HepG2 (cell line): ENCODE results near the gene GRM1. TPM values are rescaled to one million over a fixed set of nuclear protein-coding genes. Genes with fewer than 3 reads are reported as not detected.

Experiments
- ATAC-seq: fragments of 200-7000 bp; cut with Tn5 transposase; 3 replicates; pipeline ENCODE4 v1.9.1; 2020; ENCODE audit warnings: mild to moderate bottlenecking, moderate library complexity
- BruUV-seq: library from RNA; stranded (reverse); fragments of 400-500 nt; replicated peaks from 2 replicates; lab custom pipeline; 2021; lab: Mats Ljungman, UMichigan
- CTCF ChIA-PET: fragments of 300-600 bp; formaldehyde crosslinking; extraction: SDS; loops from one replicate; lab custom pipeline; 2021; ENCODE audit warnings: low total read pairs, inconsistent platforms, low intra/inter-chr PET ratio; lab: Yijun Ruan, JAX
- POLR2A ChIA-PET: fragments of 350-600 bp; sonication (Branson Sonifier 250); formaldehyde crosslinking; loops from one replicate; lab custom pipeline; 2020; ENCODE audit warnings: antibody characterized with exemption, inconsistent platforms; lab: Yijun Ruan, JAX
- DNase-seq: peaks from one replicate; pipeline ENCODE4 v3.0.0-alpha.2; 2015; ENCODE audit warnings: low spot score
- FAIRE-seq: peaks from 3 replicates; lab custom pipeline; 2011; peaks lifted over from hg19 to GRCh38; lab: Jason Lieb, UNC
- H2AFZ ChIP-seq: one replicate; pipeline ENCODE4 v1.6.1; 2011; ENCODE audit warnings: low read length, inconsistent platforms
- H3K27ac ChIP-seq: fragments of 300-600 bp; 3 replicates; pipeline ENCODE4 v1.8.0; 2011; ENCODE audit warnings: mixed run types, mild to moderate bottlenecking, mixed read lengths, low read length, inconsistent platforms; ENCODE audit not compliant: insufficient read depth; ENCODE audit errors: extremely low read length
- H3K27me3 ChIP-seq, 2 experiments: fragments of 200-600 bp in 1 of 2; 2 replicates in 1 of 2; 3 replicates in 1 of 2; pipeline versions ENCODE4 v1.6.0 to v1.8.0; 2011; ENCODE audit warnings: low read length in 2 of 2, mild to moderate bottlenecking in 2 of 2, moderate library complexity in 2 of 2, inconsistent platforms in 1 of 2; ENCODE audit not compliant: insufficient read depth in 2 of 2, control insufficient read depth in 1 of 2
- H3K36me3 ChIP-seq, 2 experiments: fragments of 200-600 bp in 1 of 2; replicated peaks in 1 of 2; 2 replicates in 1 of 2; 3 replicates in 1 of 2; pipeline versions ENCODE4 v1.5.1 to v1.8.0; 2011; ENCODE audit warnings: low read length in 2 of 2, inconsistent platforms in 1 of 2; ENCODE audit not compliant: insufficient read depth in 2 of 2, control insufficient read depth in 1 of 2
- H3K4me1 ChIP-seq: 2 replicates; pipeline ENCODE4 v1.5.1; 2012; ENCODE audit warnings: low read length, inconsistent platforms; ENCODE audit not compliant: insufficient read depth
- H3K4me2 ChIP-seq: 2 replicates; pipeline ENCODE4 v1.6.0; 2011; ENCODE audit warnings: low read depth, low read length, inconsistent platforms
- H3K4me3 ChIP-seq, 3 experiments: fragments of 200-600 bp in 1 of 3; sonication (generic), shearing (Covaris generic) in 1 of 3; replicated peaks in 1 of 3; 2 replicates each; pipeline ENCODE4 v1.5.1; 2011 to 2016; ENCODE audit warnings: low read length in 3 of 3, inconsistent platforms in 2 of 3, low read depth in 2 of 3, mild to moderate bottlenecking in 2 of 3, control low read depth in 1 of 3, mixed read lengths in 1 of 3; ENCODE audit not compliant: insufficient read depth in 1 of 3
- H3K79me2 ChIP-seq: one replicate; pipeline ENCODE4 v1.6.1; 2011; ENCODE audit warnings: low read length, inconsistent platforms; ENCODE audit not compliant: insufficient read depth
- H3K9ac ChIP-seq: 2 replicates; pipeline ENCODE4 v1.6.0; 2011; ENCODE audit warnings: mild to moderate bottlenecking, low read depth, low read length, inconsistent platforms; ENCODE audit not compliant: insufficient read depth
- H3K9me3 ChIP-seq: 2 replicates; pipeline ENCODE4 v1.5.1; 2012; ENCODE audit warnings: mild to moderate bottlenecking, low read length
- H4K20me1 ChIP-seq: 2 replicates; pipeline ENCODE4 v1.6.0; 2011; ENCODE audit warnings: inconsistent platforms, mild to moderate bottlenecking, low read length, moderate library complexity; ENCODE audit not compliant: insufficient read depth
- DR1 ChIP-seq: sonication (generic); formaldehyde crosslinking; IDR thresholded peaks from 2 replicates; pipeline ENCODE4 v1.8.0; 2021; ENCODE audit warnings: mild to moderate bottlenecking, missing genetic modification reagents, inconsistent platforms
- MZF1 ChIP-seq: sonication (generic); formaldehyde crosslinking; IDR thresholded peaks from 2 replicates; pipeline ENCODE4 v1.8.1; 2023; ENCODE audit warnings: mild to moderate bottlenecking, missing genetic modification reagents, borderline replicate concordance
- RBM22 ChIP-seq: fragments of 200-400 bp; formaldehyde crosslinking; optimal IDR thresholded peaks from 2 replicates; pipeline ENCODE3; 2017; ENCODE audit warnings: mild to moderate bottlenecking, low read length, moderate library complexity
- SMAD1 ChIP-seq: sonication (generic); formaldehyde crosslinking; IDR thresholded peaks from 2 replicates; pipeline ENCODE4 v1.4.0; 2020; ENCODE audit warnings: missing genetic modification reagents, low read depth, mild to moderate bottlenecking, borderline replicate concordance
- TBL1XR1 ChIP-seq: fragments of 150-350 bp; IDR thresholded peaks from 2 replicates; pipeline ENCODE4 v1.6.1; 2014; ENCODE audit warnings: borderline replicate concordance, low read length; ENCODE audit not compliant: partially characterized antibody
- TBX2 ChIP-seq: sonication (generic); formaldehyde crosslinking; IDR thresholded peaks from 2 replicates; pipeline ENCODE4 v1.5.0; 2020; ENCODE audit warnings: missing genetic modification reagents, mild to moderate bottlenecking, borderline replicate concordance
- ZMAT5 ChIP-seq: sonication (generic); formaldehyde crosslinking; IDR thresholded peaks from 2 replicates; pipeline ENCODE4 v1.5.0; 2020; ENCODE audit warnings: mild to moderate bottlenecking, low read depth, missing genetic modification reagents, borderline replicate concordance
- WGBS: methylation state at CpG from one replicate; pipeline ENCODE4 v1.1.6; 2017; ENCODE audit warnings: low lambda C conversion rate; 5-methylcytosine and 5-hydroxymethylcytosine counted together
- in situ Hi-C: cut with HindIII; loops from 2 replicates; pipeline ENCODE4 v1.10.0; 2017; ENCODE audit warnings: low pct_unique_long_range_greater_than_20kb; ENCODE audit not compliant: extremely low pct_ligation_motif_present
- intact Hi-C: fragments of 100-400 bp; cut with micrococcal nuclease; formaldehyde crosslinking; loops from one replicate; pipeline ENCODE4 v1.10.0; 2022; ENCODE audit not compliant: unreplicated experiment
- polyA plus RNA-seq, 8 experiments: library from polyadenylated mRNA; depleted of rRNA in 3 of 8; stranded (reverse) in 7 of 8; unstranded in 1 of 8; fragments of >200 nt; fragmentation: Illumina TruSeq in 4 of 8; extraction: Trizol in 4 of 8; gene quantifications; 2 replicates each; pipeline versions ENCODE4 v1.2.1 to v1.2.3, GENCODE V29; 2011 to 2016; ENCODE audit warnings: low read depth in 4 of 8, missing spikeins in 1 of 8, mixed read lengths in 1 of 8; ENCODE audit not compliant: insufficient read depth in 1 of 8
- total RNA-seq, 5 experiments: library from RNA; depleted of rRNA; stranded (reverse); fragments of >200 nt; fragmentation: Illumina TruSeq; extraction: Trizol; gene quantifications; 2 replicates each; pipeline ENCODE4 v1.2.3, GENCODE V29; 2016; ENCODE audit warnings: low read depth in 1 of 5
- TF ChIP-seq, protein P1 (sequence below): sonication (generic); formaldehyde crosslinking; IDR thresholded peaks from 2 replicates; pipeline ENCODE4 v1.4.0; 2020; ENCODE audit warnings: mild to moderate bottlenecking, missing genetic modification reagents
- TF ChIP-seq, protein P2 (sequence below): IDR thresholded peaks from 2 replicates; pipeline ENCODE4 v1.6.1; 2016; ENCODE audit warnings: missing biosample characterization, missing genetic modification reagents, low read depth

GRM1 gene
- total and polyA plus RNA-seq, 2 of the 13 experiments (the other 11 are each of a cell fraction or from before 2014, with no cell fraction given) = 0.09 TPM; not detected in 1

DNA sequence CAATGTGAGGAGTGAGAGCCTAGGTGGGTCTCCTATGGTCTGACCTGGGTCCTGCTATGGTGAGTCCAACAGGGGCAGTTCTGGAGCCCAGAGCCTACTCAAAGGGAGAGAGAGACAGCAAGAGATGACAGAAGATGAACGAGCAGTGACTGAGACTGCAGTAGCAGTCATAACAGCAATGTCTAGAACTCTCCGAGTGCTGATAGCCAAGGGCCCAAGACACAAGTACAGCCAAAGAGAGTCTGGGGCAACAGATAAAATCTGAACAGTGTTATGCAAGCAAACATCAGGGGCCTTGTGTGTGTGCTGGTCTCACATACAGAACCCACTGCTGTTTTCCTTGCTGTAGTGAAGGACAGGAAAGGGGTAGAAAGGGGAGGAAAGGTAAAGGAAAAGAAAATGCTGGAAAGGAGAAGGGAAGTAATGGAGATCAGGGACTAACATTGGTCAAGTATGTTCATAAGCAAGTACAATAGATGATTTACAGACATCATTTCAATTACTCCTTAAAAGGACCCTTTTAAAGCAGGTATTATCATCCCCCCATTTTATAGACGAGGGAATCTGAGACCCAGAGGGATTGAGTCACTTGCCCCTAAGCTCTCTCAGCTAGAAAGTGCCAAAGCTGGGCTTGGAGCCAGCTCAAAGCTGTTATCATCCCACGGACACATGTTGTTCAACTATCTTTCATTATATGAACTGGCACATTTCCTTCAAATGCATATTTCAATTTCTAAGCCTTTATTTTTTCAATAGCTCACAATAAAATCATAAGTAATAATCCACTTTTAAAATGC lies 332.5 kb downstream of the GRM1 start:
- no TSS peak for BruUV-seq
- H4K20me1 ChIP-seq = no peaks in the 10 kb centered on the region
- CTCF ChIA-PET = no interaction called here
- no peaks in the 10 kb centered on the region for H3K4me1 ChIP-seq
- DNase-seq (no peak), ATAC-seq (no peak), FAIRE-seq (no peak)
- H3K9me3 ChIP-seq = no peaks in the 10 kb centered on the region
- H3K4me3 ChIP-seq = no peak overlapping the region
- H3K27me3 ChIP-seq = no peaks in the 10 kb centered on the region
- H3K27ac ChIP-seq = no peak overlapping the region
- H2AFZ ChIP-seq = no peak overlapping the region
- H3K9ac ChIP-seq = no peak overlapping the region
- in situ Hi-C loops = no loop called here
- no peak for TF ChIP-seq ZMAT5 (CRISPR knock-in tag)
- no peak for TF ChIP-seq TBL1XR1
- TF ChIP-seq, protein P1, sequence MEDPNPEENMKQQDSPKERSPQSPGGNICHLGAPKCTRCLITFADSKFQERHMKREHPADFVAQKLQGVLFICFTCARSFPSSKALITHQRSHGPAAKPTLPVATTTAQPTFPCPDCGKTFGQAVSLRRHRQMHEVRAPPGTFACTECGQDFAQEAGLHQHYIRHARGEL (CRISPR knock-in tag) = no peak
- TF ChIP-seq, protein P2, sequence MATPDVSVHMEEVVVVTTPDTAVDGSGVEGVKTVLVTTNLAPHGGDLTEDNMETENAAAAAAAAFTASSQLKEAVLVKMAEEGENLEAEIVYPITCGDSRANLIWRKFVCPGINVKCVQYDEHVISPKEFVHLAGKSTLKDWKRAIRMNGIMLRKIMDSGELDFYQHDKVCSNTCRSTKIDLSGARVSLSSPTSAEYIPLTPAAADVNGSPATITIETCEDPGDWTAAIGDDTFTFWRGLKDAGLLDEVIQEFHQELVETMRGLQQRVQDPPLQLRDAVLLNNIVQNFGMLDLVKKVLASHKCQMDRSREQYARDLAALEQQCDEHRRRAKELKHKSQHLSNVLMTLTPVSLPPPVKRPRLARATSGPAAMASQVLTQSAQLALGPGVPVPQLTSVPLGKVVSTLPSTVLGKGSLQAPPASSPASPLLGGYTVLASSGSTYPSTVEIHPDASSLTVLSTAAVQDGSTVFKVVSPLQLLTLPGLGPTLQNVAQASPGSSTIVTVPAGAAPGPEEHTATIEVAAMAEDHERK (CRISPR knock-in tag) = no peak
- TF ChIP-seq RBM22 = no peak
- TF ChIP-seq MZF1 (CRISPR knock-in tag) = no peak
- no peak for TF ChIP-seq SMAD1 (CRISPR knock-in tag)
- TF ChIP-seq TBX2 = no peak
- no peak for TF ChIP-seq DR1 (CRISPR knock-in tag)
- intact Hi-C loops = no loop called here
- H3K79me2 ChIP-seq = no peaks in the 10 kb centered on the region
- no peak overlapping the region for H3K4me2 ChIP-seq
- POLR2A ChIA-PET = no interaction called here
- WGBS = 22% methylated on average over 4 of the region's 4 CpGs
- H3K36me3 ChIP-seq = no peaks in the 10 kb centered on the region
